GM12864 (cell line): ENCODE results near the gene NR2F1-AS1.

Experiments used
- DNase-seq: peaks from one replicate; pipeline ENCODE4 v3.0.0-alpha.2; 2011; ENCODE audit warnings: low read depth
- H3K4me3 ChIP-seq: 2 replicates; pipeline ENCODE4 v1.5.1; 2011; ENCODE audit warnings: mild to moderate bottlenecking, low read depth, low read length, control low read depth
- CTCF ChIP-seq: IDR thresholded peaks from 2 replicates; pipeline ENCODE4 v1.5.1; 2011; ENCODE audit warnings: low read depth, mild to moderate bottlenecking, moderate library complexity, low read length, control low read depth, inconsistent platforms; ENCODE audit errors: missing control alignments

NR2F1-AS1 gene

GRCh38 chr5:93598091-93599000, 17.3 kb upstream of the NR2F1-AS1 start:
- no peak overlapping the region for H3K4me3 ChIP-seq
- DNase-seq: no peak
- no peak for TF ChIP-seq CTCF

- TF ChIP-seq CTCF: peak; percentile 18
- no peak for DNase-seq
- no peak overlapping the region for H3K4me3 ChIP-seq
Observed at GRCh38 chr5:93596676-93597490, 15.9 kb upstream of the NR2F1-AS1 start.

DNA sequence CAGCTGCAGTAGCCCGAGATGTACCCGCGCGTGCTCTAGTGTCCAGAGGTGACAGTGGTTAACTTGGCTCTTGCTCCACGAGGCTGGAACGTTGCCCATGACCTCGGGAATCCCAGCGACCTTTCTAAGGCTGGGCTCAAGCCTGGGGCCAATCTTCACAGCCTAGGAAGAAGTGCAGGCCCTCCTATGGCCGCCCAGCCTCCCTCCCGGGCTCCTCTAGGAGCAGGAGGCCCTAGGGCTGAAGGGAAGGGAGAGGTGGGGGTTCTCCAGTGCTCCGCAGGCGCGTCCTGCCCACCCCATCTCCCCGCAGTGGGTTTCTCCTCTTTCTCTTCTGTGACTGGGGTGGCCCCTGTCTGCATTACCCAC, 15.3 kb upstream of the NR2F1-AS1 start:
- H3K4me3 ChIP-seq: no peak overlapping the region
- DNase-seq: no peak
- TF ChIP-seq CTCF: no peak

DNA sequence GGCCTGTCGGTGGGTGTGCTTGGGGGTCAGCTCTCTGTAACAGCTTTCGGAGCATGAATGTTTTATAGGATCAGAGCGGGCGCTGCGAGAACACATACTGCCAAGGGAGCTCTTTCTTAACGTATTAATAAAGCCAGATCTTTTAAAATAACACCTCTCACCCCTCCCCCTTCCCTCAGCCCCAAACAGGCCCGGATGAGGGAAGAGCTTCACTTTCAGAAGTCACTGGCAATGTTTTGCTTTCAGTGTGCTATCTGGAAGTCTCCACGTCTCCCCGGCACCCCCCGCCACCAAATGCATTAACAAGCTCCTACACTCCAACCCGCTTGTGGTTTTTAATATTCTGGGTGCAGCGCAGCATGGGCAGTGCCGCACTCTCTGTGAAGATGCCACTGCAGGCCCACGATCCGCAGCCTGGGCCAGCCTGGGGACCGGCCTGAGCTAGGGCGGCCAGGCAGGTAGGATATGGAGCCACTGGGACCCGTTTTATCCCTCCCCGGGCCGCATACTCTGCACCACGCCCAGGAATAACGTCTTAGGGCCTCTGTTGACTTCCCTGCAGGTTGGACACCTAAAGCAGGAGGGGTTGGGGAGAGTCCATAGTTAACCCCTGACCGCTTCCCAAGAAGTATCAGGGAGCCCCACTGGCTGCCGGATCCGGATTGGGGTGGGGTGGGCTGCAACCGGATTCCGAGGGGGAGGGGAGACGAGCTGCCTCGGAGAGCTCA, 14.6 kb upstream of the NR2F1-AS1 start:
- no peak overlapping the region for H3K4me3 ChIP-seq
- TF ChIP-seq CTCF: no peak
- no peak for DNase-seq

GRCh38 chr5:93594591-93595419, 13.8 kb upstream of the NR2F1-AS1 start:
- DNase-seq: no peak
- H3K4me3 ChIP-seq: no peak overlapping the region
- no peak for TF ChIP-seq CTCF

DNA sequence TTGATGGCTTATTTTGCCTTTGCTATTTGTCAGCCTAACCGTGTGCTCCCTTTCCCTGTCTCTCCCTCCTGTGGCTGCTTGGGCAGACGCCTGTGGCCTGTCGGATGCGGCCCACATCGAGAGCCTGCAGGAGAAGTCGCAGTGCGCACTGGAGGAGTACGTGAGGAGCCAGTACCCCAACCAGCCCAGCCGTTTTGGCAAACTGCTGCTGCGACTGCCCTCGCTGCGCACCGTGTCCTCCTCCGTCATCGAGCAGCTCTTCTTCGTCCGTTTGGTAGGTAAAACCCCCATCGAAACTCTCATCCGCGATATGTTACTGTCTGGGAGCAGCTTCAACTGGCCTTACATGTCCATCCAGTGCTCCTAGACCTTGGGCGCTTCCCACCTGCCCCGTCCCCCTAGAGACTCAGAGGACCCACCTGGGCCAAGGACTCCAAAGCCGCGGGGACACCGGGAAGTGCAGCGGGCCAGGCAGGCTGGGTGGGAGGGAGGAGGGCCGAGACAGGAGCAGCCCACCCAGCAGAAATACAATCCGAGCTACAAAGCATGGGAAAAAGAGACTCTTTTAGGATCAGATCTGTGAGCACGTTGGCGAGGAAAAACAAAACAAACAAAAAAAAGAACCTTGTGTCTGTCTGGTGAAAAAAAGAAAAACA, 12.6 kb upstream of the NR2F1-AS1 start:
- no peak for DNase-seq
- no peak overlapping the region for H3K4me3 ChIP-seq
- TF ChIP-seq CTCF: no peak
